ENCODE results near the gene MSH5. TPM values are rescaled to one million over a fixed set of nuclear protein-coding genes. Genes with fewer than 3 reads are reported as not detected.

MSH5 gene
- total RNA-seq, 1 experiment from 2014 or later = 22.7 TPM

- POLR2A ChIA-PET (ENCODE audit: unreplicated experiment) = no interaction called here
- no peak for TF ChIP-seq EZH2 (IDR thresholded peaks at IDR 0.05; ENCODE audit: low read length, unreplicated experiment)
- TF ChIP-seq CTCF (conservative IDR thresholded peaks at IDR 0.05; ENCODE audit: low read depth, low read length) = no peak
- no peaks in the 10 kb centered on the region for H3K36me3 ChIP-seq (ENCODE audit: low read depth, low read length)
- ATAC-seq (no peak), DNase-seq (no peak)
- intact Hi-C loops (cut with micrococcal nuclease) = no loop called here
- H3K9ac ChIP-seq (ENCODE audit: low read length) = no peak overlapping the region
- H2AFZ ChIP-seq (ENCODE audit: low read length) = no peak overlapping the region
- no peaks in the 10 kb centered on the region for H3K27me3 ChIP-seq (ENCODE audit: low read length)
- no peak overlapping the region for H3K27ac ChIP-seq (ENCODE audit: low read length)
- no peaks in the 10 kb centered on the region for H3F3A ChIP-seq (ENCODE audit: low read length, unreplicated experiment)
- CTCF ChIA-PET = no interaction called here
- no peak overlapping the region for H3K4me2 ChIP-seq (ENCODE audit: low read length)
- no peaks in the 10 kb centered on the region for H4K20me1 ChIP-seq (ENCODE audit: low read length)
- H3K4me3 ChIP-seq (ENCODE audit: low read length) = no peak overlapping the region
- no peaks in the 10 kb centered on the region for H3K79me2 ChIP-seq (ENCODE audit: low read length)
- peaks cover 10% of the 10 kb centered on the region for H3K4me1 ChIP-seq (ENCODE audit: insufficient read depth, low read length)
- BruUV-seq (replicated peaks) = no TSS peak
- no peaks in the 10 kb centered on the region for H3K9me3 ChIP-seq (ENCODE audit: low read length)
- H3K9me2 ChIP-seq (replicated peaks; ENCODE audit: low read length) = no peaks in the 10 kb centered on the region
Observed at GRCh38 chr6:31723980-31724691, 15.7 kb upstream of the MSH5 start.

- no peaks in the 10 kb centered on the region for H3K79me2 ChIP-seq (ENCODE audit: low read length)
- H3K27me3 ChIP-seq (ENCODE audit: low read length) = no peaks in the 10 kb centered on the region
- no peaks in the 10 kb centered on the region for H3F3A ChIP-seq (ENCODE audit: low read length, unreplicated experiment)
- DNase-seq (no peak), ATAC-seq (no peak)
- no peaks in the 10 kb centered on the region for H3K9me2 ChIP-seq (replicated peaks; ENCODE audit: low read length)
- H3K27ac ChIP-seq (ENCODE audit: low read length) = no peak overlapping the region
- CTCF ChIA-PET = no interaction called here
- no peaks in the 10 kb centered on the region for H4K20me1 ChIP-seq (ENCODE audit: low read length)
- POLR2A ChIA-PET (ENCODE audit: unreplicated experiment) = interaction anchor here (0.7 kb wide), 1 partner anchor 24 kb away, joined by 21 read pairs; no protein-coding TSS in a partner anchor
- H3K9ac ChIP-seq (ENCODE audit: low read length) = no peak overlapping the region
- no peaks in the 10 kb centered on the region for H3K4me1 ChIP-seq (ENCODE audit: insufficient read depth, low read length)
- H3K4me3 ChIP-seq (ENCODE audit: low read length) = no peak overlapping the region
- H2AFZ ChIP-seq (ENCODE audit: low read length) = no peak overlapping the region
- BruUV-seq (replicated peaks) = no TSS peak
- no peaks in the 10 kb centered on the region for H3K9me3 ChIP-seq (ENCODE audit: low read length)
- H3K36me3 ChIP-seq (ENCODE audit: low read depth, low read length) = peaks cover 1% of the 10 kb centered on the region; the same call in 1 of the 2 replicates
- TF ChIP-seq EZH2phosphoT487 (IDR thresholded peaks at IDR 0.05; ENCODE audit: borderline replicate concordance, low read length) (no peak), CTCF (conservative IDR thresholded peaks at IDR 0.05; ENCODE audit: low read depth, low read length) (no peak), EZH2 (IDR thresholded peaks at IDR 0.05; ENCODE audit: low read length, unreplicated experiment) (no peak)
- no peak overlapping the region for H3K4me2 ChIP-seq (ENCODE audit: low read length)
- intact Hi-C loops (cut with micrococcal nuclease) = no loop called here
Observed at GRCh38 chr6:31725502-31726350, 14.1 kb upstream of the MSH5 start.
